Retinal pigment epithelial cell (primary cell): ENCODE data around the gene TMEM87B.

Source experiments
- DNase-seq: peaks from one replicate; pipeline ENCODE4 v3.0.0-alpha.2; 2010; ENCODE audit warnings: low read depth
- H3K4me3 ChIP-seq: 2 replicates; pipeline ENCODE4 v1.5.1; 2011; ENCODE audit warnings: mild to moderate bottlenecking, low read length, control low read depth, moderate library complexity
- CTCF ChIP-seq: conservative IDR thresholded peaks from 2 replicates; pipeline ENCODE4 v1.5.1; 2011; ENCODE audit warnings: low read depth, low read length, control low read depth, inconsistent platforms

Gene TMEM87B

GRCh38 chr2:112156152-112156986 is 101.3 kb downstream of the TMEM87B start:
- H3K4me3 ChIP-seq = no peak overlapping the region
- no peak for TF ChIP-seq CTCF

DNA sequence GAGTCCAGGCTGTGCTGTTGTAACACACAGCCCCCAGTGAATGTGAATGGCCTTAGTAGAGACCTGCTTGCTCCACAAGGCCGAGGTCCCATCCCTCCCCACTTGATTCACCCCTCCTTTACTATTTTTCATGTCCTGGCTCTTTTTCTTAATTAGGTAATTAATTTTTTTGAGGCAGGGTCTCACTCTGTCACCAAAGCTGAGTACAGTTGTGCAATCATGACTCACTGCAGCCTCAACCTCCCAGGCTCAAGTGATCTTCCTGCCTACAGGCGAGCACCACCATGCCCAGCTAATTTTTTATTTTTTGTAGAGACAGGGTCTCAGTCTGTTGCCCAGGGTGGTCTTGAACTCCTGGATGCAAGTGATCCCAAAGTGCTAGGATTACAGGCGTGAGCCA is 102.4 kb downstream of the TMEM87B start:
- no peak overlapping the region for H3K4me3 ChIP-seq
- no peak for DNase-seq
- no peak for TF ChIP-seq CTCF

More at GRCh38 chr2:112156152-112156986, 101.3 kb downstream of the TMEM87B start:
- DNase-seq = peak; percentile 74

DNA sequence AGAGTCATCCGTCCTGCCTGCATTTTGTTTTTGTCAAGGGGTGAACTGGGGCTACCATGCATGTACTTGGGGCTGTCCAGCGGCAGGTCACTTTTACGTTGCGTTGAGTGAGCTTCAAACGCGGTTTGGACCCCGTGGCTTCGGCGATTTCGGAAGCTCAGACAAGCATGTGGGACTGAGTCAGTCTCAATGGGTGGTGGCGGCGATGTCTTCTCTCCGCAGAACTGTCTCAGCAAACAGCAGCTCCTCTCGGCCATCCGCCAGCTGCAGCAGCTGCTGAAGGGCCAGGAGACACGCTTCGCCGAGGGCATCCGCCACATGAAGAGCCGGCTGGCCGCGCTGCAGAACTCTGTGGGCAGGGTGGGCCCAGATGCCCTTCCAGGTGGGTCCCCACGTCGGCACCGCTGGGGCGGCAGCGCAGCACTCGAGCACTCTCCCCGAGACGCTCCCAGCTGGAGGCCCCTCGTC is 104.4 kb downstream of the TMEM87B start:
- DNase-seq = no peak
- TF ChIP-seq CTCF = no peak
- H3K4me3 ChIP-seq = no peak overlapping the region

DNA sequence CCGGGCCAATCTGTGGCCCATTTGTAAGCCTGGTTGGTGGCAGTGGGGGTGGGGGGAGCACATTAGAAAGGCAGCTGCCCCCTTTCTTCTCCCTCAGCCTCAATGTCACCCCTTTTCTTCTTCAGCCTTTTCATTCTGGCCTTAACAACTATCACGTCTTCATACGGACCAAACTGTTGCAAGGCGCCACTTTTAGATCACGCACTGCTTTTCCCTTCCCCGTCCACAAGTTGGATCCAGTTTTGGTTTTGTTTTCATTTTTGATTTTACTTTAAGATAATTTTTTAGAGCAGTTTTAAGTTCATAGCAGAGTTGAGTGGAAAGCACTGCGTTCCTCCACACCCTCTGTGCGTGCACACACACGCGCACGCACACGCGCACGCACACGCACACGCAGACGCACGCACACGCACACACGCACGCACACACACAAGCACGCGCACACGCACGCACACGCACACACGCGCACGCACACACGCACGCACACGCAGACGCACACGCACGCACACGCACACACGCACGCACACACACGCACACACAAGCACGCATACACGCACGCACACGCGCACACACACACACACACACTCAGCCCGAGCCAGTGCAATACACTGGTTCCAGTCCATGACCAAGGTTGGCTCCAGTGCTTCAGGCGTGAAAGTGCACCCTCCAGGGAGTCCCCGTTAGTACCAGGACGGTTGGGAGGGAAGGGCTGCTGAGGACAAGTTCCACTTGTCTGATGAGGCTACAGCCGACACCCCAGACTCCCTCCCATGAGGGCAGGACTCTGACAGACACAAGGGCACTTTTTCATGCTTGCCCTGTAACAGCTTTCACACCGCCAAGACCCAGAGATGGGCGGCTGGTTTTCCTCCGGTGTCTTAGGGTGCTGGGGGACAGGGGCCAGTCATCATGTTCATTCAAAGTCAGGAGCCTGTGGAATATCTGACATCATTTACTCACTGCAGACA is 105.5 kb downstream of the TMEM87B start:
- no peak overlapping the region for H3K4me3 ChIP-seq
- DNase-seq = no peak
- no peak for TF ChIP-seq CTCF

DNA sequence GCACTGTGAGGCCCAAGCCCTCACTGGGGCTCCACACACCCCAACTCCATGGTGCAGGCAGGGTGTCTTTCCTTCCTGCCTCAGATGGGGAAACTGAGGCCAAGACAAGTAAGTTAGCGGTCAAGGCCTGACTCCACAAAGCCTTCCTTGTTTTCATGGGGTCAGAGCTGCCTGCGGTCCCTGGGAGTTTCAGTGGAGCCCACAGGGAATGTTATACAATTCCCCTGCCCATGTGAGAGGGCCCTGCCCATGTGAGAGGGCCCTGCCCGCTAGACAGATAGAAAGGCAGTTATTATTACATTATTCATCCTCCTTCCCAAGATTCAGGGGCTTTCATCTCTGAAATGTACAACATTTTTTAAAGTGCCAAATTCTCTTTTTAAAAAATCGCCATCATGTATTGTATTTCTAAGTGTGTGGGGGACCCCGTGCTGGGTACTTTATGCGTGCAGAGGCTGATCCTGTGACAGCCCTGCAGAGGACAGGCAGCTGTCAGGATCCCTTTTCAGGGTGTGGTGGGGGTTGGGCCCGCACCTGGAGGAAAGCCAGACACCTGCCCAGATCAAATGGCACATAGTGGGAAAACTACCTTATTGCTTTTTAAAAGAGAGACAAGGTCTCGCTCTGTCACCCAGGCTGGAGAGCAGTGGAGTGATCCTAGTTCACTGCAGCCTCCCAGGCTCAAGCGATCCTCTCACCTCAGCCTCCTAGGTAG is 106.5 kb downstream of the TMEM87B start:
- no peak overlapping the region for H3K4me3 ChIP-seq
- no peak for DNase-seq
- TF ChIP-seq CTCF = no peak

DNA sequence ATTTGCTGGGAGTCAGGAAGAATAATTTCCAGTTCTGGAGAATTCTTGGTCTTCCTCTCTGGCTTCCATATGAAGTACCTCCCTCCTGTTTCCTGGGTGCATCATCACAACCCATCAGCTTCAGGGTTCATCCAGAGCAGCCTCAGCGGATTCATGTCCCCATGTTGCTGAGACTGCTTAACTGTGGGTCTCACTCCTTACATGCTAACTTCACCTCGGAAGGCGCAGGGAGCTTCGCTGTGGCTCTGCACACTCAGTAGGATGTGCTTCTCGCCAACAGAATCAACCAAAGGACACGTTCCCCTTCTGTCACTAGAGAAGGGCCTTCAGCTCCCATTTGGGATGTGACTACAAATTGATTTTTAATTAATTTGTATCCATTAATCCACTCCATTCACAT is 107.3 kb downstream of the TMEM87B start:
- DNase-seq = no peak
- TF ChIP-seq CTCF = no peak
- H3K4me3 ChIP-seq = no peak overlapping the region
